Activated effector memory CD4-positive, alpha-beta T cell treated with Interleukin-2 at 50 U/mL for 16 hours (primary cell): ENCODE measurements around the gene KCNA5.

ENCODE experiments used
- DNase-seq: peaks from one replicate; pipeline ENCODE4 v3.0.0-alpha.2; 2020

KCNA5 gene

DNA sequence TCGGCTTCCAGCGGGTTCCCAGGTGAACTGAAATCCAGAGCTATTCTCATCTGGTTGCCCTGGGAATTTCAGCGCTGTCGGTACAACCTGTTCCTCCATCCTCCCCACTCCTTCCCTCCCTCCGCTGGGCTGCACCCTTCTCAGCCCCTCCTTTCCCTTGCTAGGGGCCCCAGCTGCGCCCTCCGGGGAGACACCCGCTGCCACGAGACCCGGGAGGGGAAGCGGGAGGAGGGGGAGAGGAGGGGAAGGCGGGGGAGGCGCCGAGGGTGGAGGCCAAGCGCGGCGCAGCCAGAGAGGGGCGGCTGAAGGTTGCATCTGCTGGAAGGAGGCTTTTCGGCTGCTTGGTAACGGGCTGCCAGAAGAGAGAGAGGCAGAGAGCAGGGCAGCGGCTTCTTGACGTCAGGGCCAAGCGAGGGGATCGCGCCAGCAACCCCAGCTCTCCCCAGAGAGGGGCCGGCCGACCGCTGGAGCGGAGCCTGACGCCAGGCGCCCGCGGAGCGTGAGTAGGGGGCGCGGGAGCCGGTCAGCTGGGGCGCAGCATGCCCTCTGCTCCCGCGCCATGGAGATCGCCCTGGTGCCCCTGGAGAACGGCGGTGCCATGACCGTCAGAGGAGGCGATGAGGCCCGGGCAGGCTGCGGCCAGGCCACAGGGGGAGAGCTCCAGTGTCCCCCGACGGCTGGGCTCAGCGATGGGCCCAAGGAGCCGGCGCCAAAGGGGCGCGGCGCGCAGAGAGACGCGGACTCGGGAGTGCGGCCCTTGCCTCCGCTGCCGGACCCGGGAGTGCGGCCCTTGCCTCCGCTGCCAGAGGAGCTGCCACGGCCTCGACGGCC, at the start of gene KCNA5:
TSS of gene KCNA5 (plus strand) at position 291 of the 831 bp plus-strand sequence. CDS start at position 560, 269 bp downstream.
- no peak for DNase-seq

DNA sequence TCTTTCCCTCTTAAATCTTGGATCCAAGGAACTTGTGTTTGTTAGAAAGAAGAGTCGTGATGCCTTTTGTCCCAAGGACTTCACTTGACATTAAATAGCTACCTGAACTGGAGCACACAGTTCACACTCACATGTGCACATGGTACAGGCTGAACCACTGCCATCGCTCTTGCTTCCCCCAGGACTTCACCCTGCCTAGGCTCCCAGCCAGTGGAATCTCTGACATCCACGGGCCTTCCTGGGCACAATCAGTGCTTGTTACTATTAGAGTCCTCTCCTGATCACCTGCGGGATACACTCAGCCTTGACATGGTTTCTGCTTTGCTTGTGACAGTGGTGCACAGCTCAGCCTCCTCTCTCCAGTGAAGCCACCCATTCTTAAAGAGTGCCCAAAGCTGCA, 49.1 kb upstream of the KCNA5 start:
- no peak for DNase-seq

DNA sequence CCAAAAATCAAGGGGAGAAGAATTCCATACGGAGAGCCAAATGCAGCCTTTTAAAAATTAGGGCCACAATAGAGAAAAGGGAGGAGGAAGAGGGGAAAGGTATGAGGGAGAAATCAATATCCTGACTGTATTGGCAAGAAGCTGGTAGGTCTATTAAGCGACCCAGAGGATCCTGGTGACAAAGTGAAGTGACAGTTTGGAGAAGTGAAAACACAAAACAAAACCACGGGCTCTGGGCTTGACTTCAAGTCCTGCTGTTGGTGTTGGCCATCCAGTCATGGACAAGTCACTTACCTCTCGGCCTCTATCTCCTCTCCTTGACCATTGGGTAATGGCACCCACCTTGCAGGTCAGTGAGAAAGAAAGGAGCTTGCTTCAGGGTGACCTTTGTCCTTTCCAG, 47.0 kb upstream of the KCNA5 start:
- DNase-seq = no peak

DNA sequence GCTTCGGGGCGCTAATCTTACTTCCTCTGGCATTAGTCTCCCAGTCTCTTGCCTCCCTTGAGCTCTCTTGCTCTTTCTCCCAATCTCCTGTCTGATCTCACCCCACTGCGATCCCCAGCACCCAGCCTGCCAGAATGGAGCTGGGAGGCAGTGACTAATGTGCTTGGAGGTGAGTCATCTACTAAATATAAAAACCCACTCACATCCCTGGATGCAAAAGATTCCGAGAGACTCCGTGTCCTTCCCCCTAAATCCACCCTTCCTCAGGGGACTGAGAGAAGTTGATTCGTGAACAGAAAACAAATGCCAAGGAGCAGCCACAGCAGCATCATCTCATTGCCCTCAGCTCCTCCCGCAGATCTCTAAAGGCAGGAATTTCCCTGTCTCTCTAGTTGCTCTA, 45.7 kb upstream of the KCNA5 start:
- no peak for DNase-seq

DNA sequence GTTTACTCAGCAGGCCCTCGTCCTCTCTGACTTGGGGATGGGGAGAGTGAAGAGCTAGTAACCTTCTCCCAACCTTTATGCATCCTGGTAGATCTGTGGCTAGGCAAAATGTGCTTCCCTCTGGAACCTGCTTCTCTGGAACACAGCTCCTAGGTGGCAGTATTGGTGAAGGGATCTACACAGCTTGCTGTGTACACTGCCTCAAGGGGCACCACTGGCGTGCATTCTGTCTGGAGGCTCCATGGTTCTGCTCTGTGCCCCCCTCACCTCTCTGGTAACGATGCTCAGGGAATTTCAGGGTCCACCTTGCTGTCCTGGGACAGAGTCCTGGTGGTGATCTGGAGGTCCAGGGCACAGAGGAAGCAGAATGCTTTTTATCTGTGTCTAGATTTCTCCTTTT, 43.5 kb upstream of the KCNA5 start:
- no peak for DNase-seq

DNA sequence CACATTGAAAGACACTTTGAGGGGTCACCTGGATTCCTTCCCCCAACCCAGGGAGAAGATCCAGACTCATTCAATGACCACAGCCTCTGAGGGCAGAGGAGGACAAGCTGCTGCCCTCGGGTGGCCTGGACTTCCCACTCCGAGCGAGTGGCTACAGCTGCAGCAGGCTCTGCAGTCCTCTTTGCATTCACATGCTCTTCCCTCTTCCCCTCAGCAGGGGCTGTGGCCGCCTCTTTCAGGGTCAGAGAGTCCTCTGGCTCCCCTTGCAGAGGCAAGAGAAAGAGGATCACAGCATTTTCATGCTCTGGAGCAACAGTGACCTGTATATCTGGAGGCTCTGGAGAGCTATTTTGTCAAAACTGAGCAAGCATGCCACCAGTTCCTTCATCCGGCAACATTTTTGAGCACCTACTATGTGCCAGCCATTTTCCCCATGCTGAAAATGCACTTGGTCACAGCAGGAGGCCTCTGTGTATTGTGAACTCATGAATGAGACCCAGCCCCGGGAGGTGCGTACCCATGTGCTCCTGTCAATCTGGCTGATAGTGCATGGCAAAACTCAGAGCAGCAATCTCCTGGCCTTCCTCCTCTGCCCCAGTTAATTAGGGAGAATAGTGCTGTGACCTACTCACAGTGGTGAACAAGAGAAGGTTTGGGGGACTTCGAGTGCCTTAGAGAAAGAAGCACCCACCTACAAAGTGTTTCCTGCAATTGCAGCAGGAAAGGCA, 42.9 kb upstream of the KCNA5 start:
- no peak for DNase-seq

DNA sequence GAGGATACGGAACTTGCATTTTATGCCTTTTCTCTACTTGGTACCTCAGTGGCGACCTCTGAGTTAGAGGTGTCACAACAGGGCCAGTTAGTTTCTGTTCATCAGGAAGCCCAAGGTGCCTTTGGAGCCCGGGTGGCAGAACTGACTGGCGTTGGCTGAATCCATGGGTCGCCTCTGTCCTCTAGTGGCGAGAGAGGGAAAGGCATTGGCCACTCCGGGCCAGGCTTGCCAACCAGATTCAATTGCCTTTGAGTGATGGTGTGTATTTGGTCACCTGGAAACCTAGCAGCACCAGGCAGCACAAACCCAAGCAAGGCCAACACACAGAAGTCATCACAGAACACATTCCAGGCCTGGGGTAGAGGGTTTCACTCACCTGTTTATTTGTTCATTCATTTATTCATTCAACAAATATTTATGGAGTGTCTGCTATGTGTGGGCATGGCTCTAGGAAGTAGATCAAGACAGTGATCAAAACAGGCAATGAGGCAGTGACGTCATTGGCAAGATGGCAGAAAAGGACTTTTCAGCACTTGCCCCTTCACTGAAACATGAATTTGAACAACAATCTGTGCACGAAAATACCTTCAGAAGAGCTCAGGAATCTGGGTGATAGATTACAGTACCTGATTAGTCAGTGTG, 40.5 kb upstream of the KCNA5 start:
- DNase-seq = no peak

DNA sequence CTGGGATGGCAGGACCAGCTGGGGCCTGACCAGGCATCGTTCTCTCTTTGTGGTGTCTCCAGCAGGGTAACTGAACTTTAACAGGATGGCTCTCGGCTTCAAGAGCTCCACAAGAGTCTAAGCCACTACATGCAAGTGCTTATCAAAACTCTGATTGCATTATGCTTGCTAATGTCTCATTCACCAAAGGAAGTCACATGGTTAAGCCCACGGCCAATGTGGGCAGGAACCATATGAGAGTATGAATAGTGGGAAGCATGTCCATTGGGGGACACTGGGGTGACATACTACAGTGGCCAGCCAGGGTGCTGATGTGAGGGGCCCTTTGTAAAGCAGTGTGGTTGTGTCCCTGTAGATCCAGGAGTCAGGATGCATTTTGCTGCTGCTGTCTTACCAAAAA, 35.0 kb upstream of the KCNA5 start:
- no peak for DNase-seq

DNA sequence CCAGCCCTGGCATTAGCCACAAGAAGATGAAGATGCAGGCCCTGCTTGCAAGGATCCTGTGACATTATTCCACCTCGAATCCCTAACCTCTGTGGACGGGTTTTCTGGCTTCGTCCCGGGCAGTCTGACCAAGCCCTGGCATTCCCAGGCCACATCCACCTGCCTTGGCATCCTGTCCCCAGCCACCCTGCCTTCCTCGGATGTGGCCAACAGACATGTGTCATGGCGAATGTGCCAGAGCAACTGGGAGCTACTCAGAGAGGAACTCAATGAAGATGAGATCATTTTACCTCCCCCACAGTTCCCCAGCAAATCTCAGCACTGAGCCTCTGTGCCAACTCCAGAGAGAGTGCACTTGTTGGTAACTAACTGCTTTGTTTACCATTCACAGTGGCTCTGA, 33.5 kb upstream of the KCNA5 start:
- DNase-seq = no peak

DNA sequence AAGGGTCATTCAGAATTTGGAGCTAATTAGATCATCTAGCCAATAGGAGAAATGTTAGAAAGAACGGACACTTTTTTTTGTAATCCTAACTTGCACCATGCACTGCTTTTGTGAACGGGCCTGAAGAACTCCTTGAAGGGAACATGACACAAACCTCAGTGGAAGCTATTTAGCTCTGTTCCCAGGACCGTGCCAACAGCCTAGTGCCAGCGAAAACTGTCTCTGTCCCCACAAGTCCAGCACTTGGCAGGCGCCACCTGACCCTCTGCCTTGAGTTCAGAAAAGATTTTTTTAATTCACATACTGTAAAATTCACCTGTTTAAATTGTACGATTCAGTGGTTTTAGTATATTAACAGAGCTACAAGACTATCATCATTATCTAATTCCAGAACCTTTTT, 31.3 kb upstream of the KCNA5 start:
- DNase-seq = no peak

DNA sequence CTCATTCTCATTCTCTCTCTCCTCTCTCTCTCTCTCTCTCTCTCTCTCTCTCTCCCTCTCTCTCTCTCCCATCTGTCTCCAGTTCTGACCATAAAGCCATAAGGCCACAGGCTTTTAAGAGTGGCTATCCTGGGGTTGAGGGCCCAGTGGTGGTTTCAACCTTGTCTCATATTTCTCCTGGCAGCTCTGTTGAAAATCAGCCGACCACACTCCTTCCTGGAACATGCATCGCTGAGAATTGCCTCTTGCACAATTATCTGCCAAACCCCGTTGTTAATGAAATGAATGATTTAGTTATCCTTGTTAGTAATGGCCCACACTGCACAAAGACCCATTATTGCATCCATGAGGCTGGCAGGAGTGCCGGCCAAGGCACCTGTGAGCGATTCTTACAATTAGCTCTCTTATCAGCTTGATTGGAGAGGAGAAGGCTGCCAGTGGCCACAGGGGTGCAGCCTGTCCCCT, 30.4 kb upstream of the KCNA5 start:
- no peak for DNase-seq

DNA sequence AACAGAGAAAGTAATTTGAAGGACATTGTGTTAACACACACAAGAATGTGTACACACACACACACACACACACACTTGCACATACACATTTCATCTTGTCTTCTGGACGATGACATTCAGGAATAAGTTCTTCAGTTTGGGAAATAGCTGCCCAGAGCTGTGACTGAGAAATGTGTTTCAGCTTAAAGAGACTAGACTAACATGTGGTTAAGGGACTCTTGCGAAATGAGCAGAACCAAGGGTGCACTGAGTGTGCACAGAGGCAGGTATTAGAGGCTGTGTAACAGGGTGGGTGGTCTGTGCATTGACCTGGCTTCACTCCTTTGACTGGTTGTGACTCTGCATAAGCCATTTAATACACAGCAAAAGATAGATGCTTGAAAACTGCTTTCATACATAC, 29.4 kb upstream of the KCNA5 start:
- no peak for DNase-seq

DNA sequence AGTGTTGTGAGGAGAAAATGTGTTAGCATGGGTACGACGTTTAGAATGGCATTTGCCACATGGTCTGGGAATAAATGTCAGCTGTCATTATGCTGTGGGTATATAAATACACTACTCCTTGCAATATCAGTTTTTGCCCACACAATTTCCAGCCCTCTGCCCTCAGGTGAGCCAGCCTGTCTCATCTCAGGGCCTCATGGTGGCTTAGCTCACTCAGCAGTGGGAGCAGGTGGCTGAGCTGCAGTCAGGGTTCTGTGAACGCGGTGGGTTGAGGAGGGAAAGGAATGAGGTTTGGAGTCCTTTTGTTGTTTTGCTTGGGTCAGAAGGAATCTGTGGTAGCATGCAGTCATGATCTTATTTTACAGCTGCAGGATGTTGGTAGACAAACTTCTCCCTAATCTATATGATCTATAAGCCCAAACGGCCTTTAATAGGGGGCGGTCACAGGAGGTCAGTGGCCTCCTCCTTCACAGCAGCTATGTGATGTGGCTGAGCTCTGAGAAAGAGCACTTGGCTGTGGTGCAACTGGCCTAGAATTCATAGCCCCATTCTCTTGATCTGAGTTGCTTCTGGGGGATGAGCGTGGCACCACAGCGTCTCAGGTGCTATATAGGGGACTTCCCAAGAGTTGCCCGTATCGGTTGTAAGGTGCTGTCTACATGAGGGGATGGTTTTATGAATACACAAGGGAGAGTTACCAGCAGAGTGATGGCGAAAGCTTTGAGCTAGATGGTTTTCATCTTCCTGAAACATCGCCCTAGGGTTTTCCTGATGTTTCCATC, 27.8 kb upstream of the KCNA5 start:
- no peak for DNase-seq

DNA sequence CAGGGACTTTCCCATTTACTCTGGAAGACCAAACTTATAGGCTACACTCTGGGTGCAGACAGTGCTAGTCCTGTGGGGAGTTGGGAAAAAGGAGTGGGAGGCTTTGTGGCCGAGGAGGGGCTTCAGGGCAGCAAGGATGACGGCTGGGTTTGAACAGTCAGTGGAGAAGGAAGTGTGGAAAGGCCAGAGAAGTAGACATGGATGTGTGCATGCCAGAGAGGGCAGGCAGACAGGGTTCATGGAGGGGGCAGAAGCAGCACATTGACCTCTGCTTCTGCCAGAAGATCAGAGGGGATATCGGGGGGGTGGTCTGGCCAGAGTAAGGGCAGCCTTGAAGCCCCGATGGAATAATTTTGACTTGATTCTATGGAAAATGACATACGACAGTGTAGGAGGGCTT, 27.2 kb upstream of the KCNA5 start:
- DNase-seq = no peak

DNA sequence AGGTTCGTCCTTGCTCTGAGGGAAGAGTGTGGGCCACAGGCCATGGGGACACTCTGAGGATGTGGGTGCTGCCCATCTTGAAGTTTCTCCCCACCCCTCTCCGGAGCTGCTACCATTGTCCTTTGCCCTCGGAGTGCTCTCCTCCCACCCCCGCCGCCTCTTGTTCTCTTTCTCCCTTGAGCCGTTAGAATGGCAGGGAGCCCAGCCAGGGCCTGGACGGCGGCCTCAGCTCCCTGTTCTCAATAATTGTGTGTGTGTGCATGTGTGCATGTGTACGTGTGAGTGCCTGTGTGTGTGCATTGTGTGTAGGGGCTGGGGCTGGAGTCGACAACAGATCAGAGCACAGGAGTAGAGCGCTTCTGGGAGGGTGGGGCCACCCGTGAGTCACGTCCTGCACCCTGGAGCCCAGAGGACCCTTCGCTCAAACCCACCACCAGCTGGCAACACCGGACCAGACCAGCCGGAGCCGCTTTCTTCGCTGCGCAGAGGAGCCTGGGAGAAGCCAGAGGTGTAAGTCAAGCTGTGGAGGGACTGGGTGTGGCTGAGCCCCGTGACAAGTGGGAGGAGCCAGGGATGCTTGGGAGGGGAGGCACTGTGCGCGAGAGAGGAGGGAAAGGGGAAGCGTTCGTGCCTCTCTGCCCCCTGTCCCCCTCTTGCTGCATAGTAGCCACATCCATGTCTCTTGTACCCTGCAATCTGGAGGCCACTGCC, 25.9 kb upstream of the KCNA5 start:
- no peak for DNase-seq

DNA sequence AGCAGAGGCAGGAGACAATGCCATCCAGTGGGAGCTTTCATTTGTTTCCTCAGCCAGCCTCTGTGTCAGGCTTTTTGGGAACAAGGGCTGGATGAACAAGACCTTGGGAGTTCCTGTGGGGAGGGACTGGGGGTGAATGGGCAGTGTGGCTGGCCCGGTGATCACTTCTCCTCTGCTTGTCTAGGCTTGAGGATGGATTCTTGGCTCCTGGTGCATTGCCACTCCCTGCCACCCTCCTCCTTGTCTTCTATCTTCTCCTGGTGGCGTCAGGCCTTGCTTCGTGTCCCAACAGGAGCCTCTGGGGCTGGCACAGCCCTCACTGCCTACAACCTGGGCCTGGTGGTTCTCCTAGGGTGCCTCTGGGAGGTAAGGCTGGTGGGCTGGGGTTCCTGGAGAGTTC, 25.0 kb upstream of the KCNA5 start:
- no peak for DNase-seq

DNA sequence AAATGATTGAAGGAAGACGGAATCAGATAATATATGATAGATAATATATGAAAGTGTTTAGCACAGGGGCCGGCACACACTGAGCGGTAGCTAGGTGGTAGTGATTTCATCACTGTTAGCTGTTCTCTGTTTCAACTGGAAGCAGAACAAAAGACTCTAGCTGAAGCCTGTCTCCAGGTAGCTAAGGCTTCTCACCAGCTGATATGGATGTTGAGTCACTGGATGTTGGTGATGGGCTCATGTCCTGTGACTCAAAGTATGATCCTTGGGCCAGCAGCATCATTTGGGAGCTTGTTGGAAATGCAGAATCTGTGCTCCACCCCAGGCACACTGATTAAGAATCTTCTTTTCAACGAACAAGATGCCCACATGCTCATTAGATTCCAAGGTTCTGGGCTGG, 21.7 kb upstream of the KCNA5 start:
- no peak for DNase-seq

DNA sequence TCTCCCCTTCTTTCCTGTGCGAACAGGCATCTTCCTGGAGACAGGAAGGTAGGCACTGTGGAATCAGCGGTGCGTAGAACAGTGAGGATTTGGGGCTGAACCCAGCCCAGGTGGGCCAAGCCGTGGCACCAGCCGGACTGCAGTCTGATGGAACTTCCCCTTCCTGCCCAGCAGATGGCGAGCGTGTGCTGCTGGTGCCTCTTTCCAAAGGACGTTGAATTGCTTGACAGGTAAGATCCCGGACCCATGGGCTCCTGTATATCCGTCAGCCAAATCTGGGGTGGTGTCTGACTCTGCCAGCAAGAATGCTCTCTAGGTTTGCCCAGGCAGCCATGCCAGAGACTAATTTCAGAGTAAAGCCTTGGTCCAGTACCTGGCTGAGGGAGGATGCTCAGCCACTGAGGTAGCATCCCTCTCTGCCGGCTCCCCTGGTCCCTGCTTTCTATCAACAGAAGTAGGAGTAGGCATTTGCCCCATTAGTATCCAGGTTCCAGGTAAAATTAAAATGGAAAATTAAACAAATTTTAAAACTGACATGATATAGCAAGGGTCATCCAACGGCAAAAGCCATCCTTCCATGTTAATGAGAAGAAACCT, 21.1 kb upstream of the KCNA5 start:
- no peak for DNase-seq

DNA sequence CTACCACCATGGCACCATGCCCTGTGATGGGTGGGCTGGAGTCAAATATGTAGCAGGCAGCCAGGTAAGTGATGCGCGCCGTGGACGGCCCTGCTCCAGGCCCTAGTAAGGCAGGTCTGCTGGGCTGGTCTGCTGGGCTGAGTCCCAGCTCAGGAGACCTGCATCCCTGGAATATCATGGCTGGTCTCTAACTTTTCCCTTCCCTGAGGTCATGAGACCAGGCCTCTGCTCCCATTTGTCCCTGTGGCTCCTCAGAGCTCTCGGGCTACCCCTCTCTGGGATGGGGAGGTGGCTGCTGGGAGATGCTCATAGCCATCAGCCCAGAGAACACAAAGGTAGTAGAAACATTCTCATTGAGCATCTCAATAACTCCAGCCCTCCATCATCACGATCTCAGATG, 19.8 kb upstream of the KCNA5 start:
- no peak for DNase-seq

DNA sequence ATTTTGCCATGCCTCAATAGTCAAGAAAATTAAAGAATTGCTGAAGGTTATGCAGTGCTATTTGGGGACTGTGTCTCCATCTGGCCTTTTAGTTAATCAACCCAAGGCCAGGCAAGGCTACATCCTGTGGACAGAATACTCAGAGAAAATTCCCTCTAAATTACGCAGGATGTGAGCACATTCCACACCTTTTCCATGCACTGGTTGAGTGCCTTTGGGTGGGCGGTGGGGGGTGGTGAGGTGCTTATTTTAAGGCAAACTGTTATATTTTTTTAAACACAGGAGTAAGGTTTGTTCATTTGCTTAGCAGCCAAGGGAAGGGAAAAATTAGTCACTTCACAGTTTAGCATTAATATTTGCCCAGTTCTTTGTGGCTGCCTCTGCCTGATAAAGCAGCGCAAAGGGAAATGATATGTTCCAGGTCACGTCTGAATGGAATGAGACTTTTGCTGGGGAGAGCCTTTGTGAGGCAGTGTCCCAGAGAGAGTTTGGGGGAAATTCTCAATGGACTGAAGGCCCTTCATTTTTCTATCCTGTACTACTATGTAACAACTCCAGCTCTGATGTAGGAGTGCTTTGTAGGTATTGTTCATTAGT, 17.2 kb upstream of the KCNA5 start:
- no peak for DNase-seq

DNA sequence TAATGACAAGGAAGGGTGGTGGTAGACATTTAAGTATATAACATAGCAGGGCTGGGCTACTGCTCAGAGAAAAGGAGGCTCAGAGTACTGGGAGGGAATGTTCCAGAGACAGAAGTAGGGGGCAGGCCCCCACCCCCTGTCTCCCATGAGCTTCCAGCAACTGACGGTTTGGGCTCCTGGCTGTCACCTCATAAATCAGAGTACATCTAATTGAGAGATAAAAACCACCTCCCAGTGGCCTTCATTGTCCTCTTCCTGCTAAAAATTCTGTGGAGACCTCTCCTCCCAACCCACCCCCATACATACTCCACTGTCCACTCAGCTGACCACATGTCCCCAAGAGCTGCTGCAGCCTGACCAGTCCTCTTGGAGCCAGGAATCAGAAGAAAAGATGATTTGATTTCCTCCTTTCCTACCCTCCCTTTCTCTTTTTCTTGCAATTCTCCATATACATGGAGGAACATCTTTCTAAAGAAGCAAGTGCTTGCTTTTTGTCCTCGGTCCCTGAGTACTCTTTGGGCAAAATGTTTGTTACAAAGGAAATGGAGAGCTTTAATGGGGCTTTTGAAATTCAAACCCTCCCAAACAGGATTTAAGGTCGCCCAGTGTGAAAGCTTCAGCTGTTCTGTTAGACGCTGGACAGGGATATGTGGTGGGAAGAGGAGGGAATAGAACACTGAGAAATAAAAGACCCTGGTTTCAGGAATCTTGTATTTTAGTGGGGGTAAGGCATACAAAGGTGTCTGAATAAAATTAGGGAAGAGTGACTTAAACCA, 16.4 kb upstream of the KCNA5 start:
- no peak for DNase-seq
